Esophagus muscularis mucosa (tissue), 4 donors: ENCODE measurements around the gene SYNJ1. TPM values are rescaled to one million over a fixed set of nuclear protein-coding genes. Genes with fewer than 3 reads are reported as not detected.
"Not testable (repeated sequence)": the region's sequence is repeated elsewhere in the genome, so short reads cannot be mapped to it uniquely, and the experiment has no call there.

ENCODE experiments used
- DNase-seq: peaks from one replicate; pipeline ENCODE4 v3.0.0-alpha.2; 2017; ENCODE audit errors: extremely low spot score
- H3K27ac ChIP-seq, 4 donors: fragments of 200-600 bp; sonication (generic); replicated peaks in 1 of 4; 1 replicate in 3 of 4; 2 replicates in 1 of 4; pipeline ENCODE4 v1.5.1; 2016 to 2019; ENCODE audit warnings: mild to moderate bottlenecking in 1 of 4
- H3K27me3 ChIP-seq, 4 donors: fragments of 200-600 bp; sonication (generic); one replicate each; pipeline versions ENCODE4 v1.5.1 to v1.6.0; 2016 to 2019
- H3K36me3 ChIP-seq, 4 donors: fragments of 200-600 bp; sonication (generic); one replicate each; pipeline ENCODE4 v1.5.1; 2016 to 2019
- H3K4me1 ChIP-seq, 4 donors: fragments of 200-600 bp; sonication (generic); one replicate each; pipeline ENCODE4 v1.5.1; 2016 to 2019
- H3K4me3 ChIP-seq, 4 donors: fragments of 200-600 bp; sonication (generic); 1 replicate in 2 of 4; 2 replicates in 2 of 4; pipeline ENCODE4 v1.5.1; 2016 to 2019; ENCODE audit warnings: mild to moderate bottlenecking in 4 of 4, moderate library complexity in 1 of 4
- H3K9me3 ChIP-seq, 4 donors: fragments of 200-600 bp; sonication (generic); 1 replicate in 3 of 4; 2 replicates in 1 of 4; pipeline ENCODE4 v1.5.1; 2016 to 2019
- CTCF ChIP-seq, 3 experiments: fragments of 200-600 bp in 2 of 3; fragments of 450-650 bp in 1 of 3; sonication (generic) in 2 of 3; IDR thresholded peaks; one replicate each; pipeline ENCODE4 v1.5.1; 2017 to 2019; ENCODE audit warnings: antibody characterized with exemption in 3 of 3, mild to moderate bottlenecking in 2 of 3, moderate library complexity in 1 of 3
- EP300 ChIP-seq: sonication (generic); formaldehyde crosslinking; IDR thresholded peaks from one replicate; pipeline ENCODE4 v1.6.1; 2017; ENCODE audit warnings: antibody characterized with exemption
- POLR2A ChIP-seq: fragments of 450-650 bp; IDR thresholded peaks from one replicate; pipeline ENCODE4 v1.6.1; 2017; ENCODE audit warnings: antibody characterized with exemption, moderate library complexity, mild to moderate bottlenecking, low read depth
- POLR2AphosphoS5 ChIP-seq, 2 donors: sonication (generic); formaldehyde crosslinking; IDR thresholded peaks; one replicate each; pipeline ENCODE4 v1.6.1; 2017; ENCODE audit warnings: antibody characterized with exemption in 2 of 2
- WGBS: methylation state at CpG from one replicate; pipeline ENCODE4 v1.1.5; 2018; 5-methylcytosine and 5-hydroxymethylcytosine counted together
- intact Hi-C: fragments of 100-400 bp; cut with DNase I; formaldehyde crosslinking; loops from one replicate; pipeline ENCODE4 v1.15.1; 2023
- total RNA-seq, 4 donors: library from RNA; depleted of rRNA; stranded (reverse); fragments of >200 nt; gene quantifications; one replicate each; pipeline versions ENCODE4 v1.1.0 to v1.2.1, GENCODE V29; 2016

The SYNJ1 gene
- total RNA-seq, 4 donors from 2014 or later = 8.1 to 9.4 (median 8.5) TPM

GRCh38 chr21:32750405-32750804, 22.6 kb upstream of the SYNJ1 start:
- H3K27me3 ChIP-seq = no peaks in the 10 kb centered on the region
- H3K27ac ChIP-seq = no peak overlapping the region
- no peaks in the 10 kb centered on the region for H3K4me1 ChIP-seq
- no peak overlapping the region for H3K4me3 ChIP-seq
- DNase-seq = no peak
- H3K36me3 ChIP-seq = peaks cover 31 to 98% (median 82%) of the 10 kb centered on the region in 4 donors
- H3K9me3 ChIP-seq = no peaks in the 10 kb centered on the region
- intact Hi-C loops = no loop called here
- TF ChIP-seq EP300 (no peak), CTCF (IDR thresholded peaks at IDR 0.05) (no peak), POLR2A (no peak), POLR2AphosphoS5 (IDR thresholded peaks at IDR 0.05) (no peak)

- no peak for DNase-seq
- Histone ChIP-seq H3K9me3 (no peaks in the 10 kb centered on the region), H3K4me1 (no peaks in the 10 kb centered on the region), H3K27me3 (no peaks in the 10 kb centered on the region), H3K4me3 (no peak overlapping the region), H3K36me3 (peaks cover 34 to 98% (median 81%) of the 10 kb centered on the region in 4 donors), H3K27ac (no peak overlapping the region)
- TF ChIP-seq EP300 (no peak), POLR2AphosphoS5 (IDR thresholded peaks at IDR 0.05) (no peak), POLR2A (no peak), CTCF (IDR thresholded peaks at IDR 0.05) (no peak)
- intact Hi-C loops = no loop called here
Observed at GRCh38 chr21:32749662-32750061, 21.8 kb upstream of the SYNJ1 start.

- 87% methylated on average over 5 of the region's 5 CpGs for WGBS
Observed at GRCh38 chr21:32748529-32748928, 20.7 kb upstream of the SYNJ1 start.

GRCh38 chr21:32747396-32747795, 19.6 kb upstream of the SYNJ1 start:
- Histone ChIP-seq H3K4me3 (no peak overlapping the region), H3K27ac (no peak overlapping the region), H3K27me3 (no peaks in the 10 kb centered on the region), H3K4me1 (no peaks in the 10 kb centered on the region), H3K9me3 (no peaks in the 10 kb centered on the region), H3K36me3 (peaks cover 38 to 98% (median 82%) of the 10 kb centered on the region in 4 donors)
- TF ChIP-seq POLR2AphosphoS5 (IDR thresholded peaks at IDR 0.05) (no peak), EP300 (no peak), CTCF (IDR thresholded peaks at IDR 0.05) (no peak), POLR2A (no peak)
- DNase-seq = no peak
- intact Hi-C loops = no loop called here
- WGBS = 73% methylated on average over 1 of the region's 1 CpG

More at GRCh38 chr21:32748529-32748928, 20.7 kb upstream of the SYNJ1 start:
- Histone ChIP-seq H3K27me3 (no peaks in the 10 kb centered on the region), H3K27ac (no peak overlapping the region), H3K9me3 (no peaks in the 10 kb centered on the region), H3K4me3 (no peak overlapping the region), H3K36me3 (peaks cover 38 to 98% (median 82%) of the 10 kb centered on the region in 4 donors), H3K4me1 (no peaks in the 10 kb centered on the region)
- no peak for DNase-seq
- TF ChIP-seq POLR2A (no peak), CTCF (IDR thresholded peaks at IDR 0.05) (no peak), EP300 (no peak), POLR2AphosphoS5 (IDR thresholded peaks at IDR 0.05) (no peak)
- intact Hi-C loops = no loop called here

- H3K4me3 ChIP-seq, H3K27ac ChIP-seq, intact Hi-C loops, H3K27me3 ChIP-seq, DNase-seq, H3K9me3 ChIP-seq, H3K4me1 ChIP-seq: not testable (repeated sequence)
- WGBS = 100% methylated on average over 3 of the region's 3 CpGs
- H3K36me3 ChIP-seq = peaks cover 45 to 99% (median 86%) of the 10 kb centered on the region in 4 donors
Observed at GRCh38 chr21:32746711-32747110, 18.9 kb upstream of the SYNJ1 start.
